Epidermal melanocyte (primary cell): ENCODE data around the gene SAPCD2.

Experiments
- DNase-seq: peaks from one replicate; pipeline ENCODE4 v3.0.0; 2011; ENCODE audit warnings: low spot score; ENCODE audit not compliant: insufficient read length

The SAPCD2 gene

GRCh38 chr9:137082222-137082924, 12.0 kb upstream of the SAPCD2 start:
- no peak for DNase-seq

- DNase-seq = no peak
Measured at GRCh38 chr9:137080260-137081122, 10.1 kb upstream of the SAPCD2 start.

- DNase-seq = no peak
Measured at GRCh38 chr9:137079401-137079787, 9.0 kb upstream of the SAPCD2 start.

- no peak for DNase-seq
Measured at GRCh38 chr9:137078701-137079400, 8.5 kb upstream of the SAPCD2 start.

GRCh38 chr9:137077758-137078693, 7.7 kb upstream of the SAPCD2 start:
- no peak for DNase-seq

GRCh38 chr9:137077010-137077747, 6.8 kb upstream of the SAPCD2 start, which contains the start of gene UAP1L1:
UAP1L1 (plus strand) TSS chr9:137077517; CDS start chr9:137077533, 16 bp downstream.
- no peak for DNase-seq

- DNase-seq = no peak
Measured at GRCh38 chr9:137076636-137077009, 6.3 kb upstream of the SAPCD2 start.

GRCh38 chr9:137075275-137075775, 5.0 kb upstream of the SAPCD2 start:
- no peak for DNase-seq

GRCh38 chr9:137074657-137075274, 4.4 kb upstream of the SAPCD2 start:
- no peak for DNase-seq

GRCh38 chr9:137073992-137074399, 3.6 kb upstream of the SAPCD2 start:
- no peak for DNase-seq

- no peak for DNase-seq
Measured at GRCh38 chr9:137071282-137071681, 925 bp upstream of the SAPCD2 start.

GRCh38 chr9:137070906-137071275, 534 bp upstream of the SAPCD2 start:
- no peak for DNase-seq

GRCh38 chr9:137069508-137070091, 757 bp downstream of the SAPCD2 start:
- DNase-seq = no peak

GRCh38 chr9:137068539-137069507, 1.5 kb downstream of the SAPCD2 start:
- no peak for DNase-seq

- peak; percentile 83 for DNase-seq
Measured at GRCh38 chr9:137067860-137068538, 2.4 kb downstream of the SAPCD2 start.

GRCh38 chr9:137066096-137066861, 4.1 kb downstream of the SAPCD2 start:
- DNase-seq = no peak
